ENCODE measurements around the gene HAUS8. TPM values are rescaled to one million over a fixed set of nuclear protein-coding genes. Genes with fewer than 3 reads are reported as not detected.

HAUS8 gene
- total RNA-seq, 1 donor from 2014 or later = 18.8 TPM

DNA sequence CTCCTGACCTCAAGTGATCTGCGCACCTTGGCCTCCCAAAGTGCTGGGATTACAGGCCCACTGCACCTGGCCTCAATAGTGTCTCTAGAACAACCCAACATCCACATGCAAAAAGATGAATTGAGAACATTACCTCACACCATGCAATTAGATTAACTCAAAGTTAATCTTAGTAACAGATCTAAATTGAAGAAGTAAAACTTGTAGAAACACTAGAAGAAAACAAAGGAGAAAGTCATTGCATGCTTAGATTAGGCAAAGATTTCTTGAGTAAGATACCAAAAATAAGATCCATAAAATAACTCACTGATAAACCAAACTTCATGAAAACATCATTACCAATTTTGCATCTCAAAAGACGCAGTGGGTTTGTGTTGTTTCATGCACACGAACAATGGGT, 51.4 kb downstream of the HAUS8 start:
- DNase-seq (ENCODE audit: extremely low spot score, unreplicated experiment) = no peak
- H3K36me3 Mint-ChIP-seq = peaks cover 28% of the 10 kb centered on the region
- peaks cover 15% of the 10 kb centered on the region for H3K4me1 Mint-ChIP-seq (ENCODE audit: unreplicated experiment)
- H3K9me3 Mint-ChIP-seq = peaks cover 11% of the 10 kb centered on the region
- peaks cover 13% of the 10 kb centered on the region for H3K27me3 Mint-ChIP-seq
- TF ChIP-seq CTCF (conservative IDR thresholded peaks at IDR 0.05) = no peak
- H3K4me3 Mint-ChIP-seq = no peak overlapping the region
- H3K27ac Mint-ChIP-seq = no peak overlapping the region

DNA sequence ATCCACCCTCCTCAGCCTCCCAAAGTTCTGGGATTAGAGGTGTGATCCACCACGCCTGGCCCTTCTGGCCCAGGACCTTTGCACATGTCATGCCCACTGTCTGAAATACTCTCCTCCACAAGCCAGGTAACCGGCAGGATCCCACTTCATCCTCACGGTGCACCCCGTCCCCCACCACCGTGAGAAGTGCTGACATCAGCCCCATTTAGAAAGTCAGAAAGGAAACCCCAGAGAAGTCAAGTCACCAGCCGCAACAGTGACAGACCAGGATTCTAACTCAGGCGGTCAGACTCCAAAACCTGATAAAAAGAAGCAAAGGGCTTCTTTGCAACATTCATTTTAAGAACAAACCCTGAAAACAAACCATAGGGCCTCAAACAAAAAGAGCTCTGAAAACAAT, 52.5 kb downstream of the HAUS8 start:
- peaks cover 11% of the 10 kb centered on the region for H3K9me3 Mint-ChIP-seq
- no peak overlapping the region for H3K4me3 Mint-ChIP-seq
- TF ChIP-seq CTCF (conservative IDR thresholded peaks at IDR 0.05) = no peak
- H3K27me3 Mint-ChIP-seq = peaks cover 8% of the 10 kb centered on the region
- no peak overlapping the region for H3K27ac Mint-ChIP-seq
- peaks cover 15% of the 10 kb centered on the region for H3K4me1 Mint-ChIP-seq (ENCODE audit: unreplicated experiment)
- H3K36me3 Mint-ChIP-seq = peaks cover 28% of the 10 kb centered on the region
- DNase-seq (ENCODE audit: extremely low spot score, unreplicated experiment) = no peak

- H3K4me3 Mint-ChIP-seq = peak overlapping the region; percentile 60
- TF ChIP-seq CTCF (conservative IDR thresholded peaks at IDR 0.05) = no peak
- H3K4me1 Mint-ChIP-seq (ENCODE audit: unreplicated experiment) = peaks cover 15% of the 10 kb centered on the region
- peaks cover 28% of the 10 kb centered on the region for H3K36me3 Mint-ChIP-seq
- H3K9me3 Mint-ChIP-seq = peaks cover 11% of the 10 kb centered on the region
- H3K27me3 Mint-ChIP-seq = peaks cover 8% of the 10 kb centered on the region
- H3K27ac Mint-ChIP-seq = peak overlapping the region; percentile 55
- no peak for DNase-seq (ENCODE audit: extremely low spot score, unreplicated experiment)
These were observed 53.3 kb downstream of the HAUS8 start for GRCh38 chr19:17021793-17022590.

GRCh38 chr19:17021328-17021727, 53.9 kb downstream of the HAUS8 start:
- no peak for DNase-seq (ENCODE audit: extremely low spot score, unreplicated experiment)
- Mint-ChIP-seq H3K9me3 (peaks cover 11% of the 10 kb centered on the region), H3K4me1 (ENCODE audit: unreplicated experiment) (peaks cover 15% of the 10 kb centered on the region), H3K27ac (no peak overlapping the region), H3K36me3 (peaks cover 28% of the 10 kb centered on the region), H3K27me3 (peaks cover 8% of the 10 kb centered on the region), H3K4me3 (no peak overlapping the region)
- TF ChIP-seq CTCF (conservative IDR thresholded peaks at IDR 0.05) = no peak

GRCh38 chr19:17020823-17021222, 54.4 kb downstream of the HAUS8 start:
- Mint-ChIP-seq H3K27ac (no peak overlapping the region), H3K36me3 (peaks cover 24% of the 10 kb centered on the region), H3K4me1 (ENCODE audit: unreplicated experiment) (peaks cover 11% of the 10 kb centered on the region), H3K4me3 (no peak overlapping the region), H3K27me3 (peaks cover 4% of the 10 kb centered on the region), H3K9me3 (peaks cover 11% of the 10 kb centered on the region)
- no peak for TF ChIP-seq CTCF (conservative IDR thresholded peaks at IDR 0.05)
- DNase-seq (ENCODE audit: extremely low spot score, unreplicated experiment) = no peak

Measured in type B pancreatic cell (in vitro differentiated cells).